KG1 (cell line): ENCODE data around the gene FOXJ1.

Experiments
- DNase-seq: peaks from one replicate; lab custom pipeline; 2025; lab: John Stamatoyannopoulos, UW

Gene FOXJ1

DNA sequence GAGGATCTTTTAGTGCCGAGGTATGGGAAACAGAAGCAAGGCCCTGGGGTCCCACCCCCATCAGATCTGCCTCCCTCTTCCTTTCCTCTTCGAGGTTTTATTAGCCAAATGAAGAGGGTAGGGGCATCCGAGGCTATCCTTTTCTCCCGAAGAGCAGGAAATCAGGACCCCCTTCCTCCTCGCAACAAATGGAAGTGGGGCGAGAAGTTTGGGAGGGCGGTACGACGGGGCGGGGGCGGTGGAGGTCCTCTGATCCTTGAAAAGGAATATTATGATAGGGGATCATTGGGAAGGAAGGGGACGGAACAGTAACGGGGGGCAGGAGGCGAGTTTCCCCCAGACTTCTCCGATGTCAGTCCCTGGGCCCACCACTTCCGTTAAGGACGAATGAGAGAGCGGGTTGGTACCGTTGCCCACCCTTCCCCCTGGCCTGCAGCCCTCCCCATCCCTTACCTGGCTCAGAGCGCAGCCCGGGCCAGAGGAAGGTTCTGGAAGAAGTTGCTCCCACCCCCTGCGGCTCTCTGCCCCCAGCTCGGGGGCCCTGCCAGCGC is 309 bp downstream of the FOXJ1 start:
- DNase-seq: no peak

- no peak for DNase-seq
Measured at GRCh38 chr17:76139801-76140660, 1.0 kb downstream of the FOXJ1 start.

- no peak for DNase-seq
Measured at GRCh38 chr17:76138896-76139752, 1.9 kb downstream of the FOXJ1 start.

DNA sequence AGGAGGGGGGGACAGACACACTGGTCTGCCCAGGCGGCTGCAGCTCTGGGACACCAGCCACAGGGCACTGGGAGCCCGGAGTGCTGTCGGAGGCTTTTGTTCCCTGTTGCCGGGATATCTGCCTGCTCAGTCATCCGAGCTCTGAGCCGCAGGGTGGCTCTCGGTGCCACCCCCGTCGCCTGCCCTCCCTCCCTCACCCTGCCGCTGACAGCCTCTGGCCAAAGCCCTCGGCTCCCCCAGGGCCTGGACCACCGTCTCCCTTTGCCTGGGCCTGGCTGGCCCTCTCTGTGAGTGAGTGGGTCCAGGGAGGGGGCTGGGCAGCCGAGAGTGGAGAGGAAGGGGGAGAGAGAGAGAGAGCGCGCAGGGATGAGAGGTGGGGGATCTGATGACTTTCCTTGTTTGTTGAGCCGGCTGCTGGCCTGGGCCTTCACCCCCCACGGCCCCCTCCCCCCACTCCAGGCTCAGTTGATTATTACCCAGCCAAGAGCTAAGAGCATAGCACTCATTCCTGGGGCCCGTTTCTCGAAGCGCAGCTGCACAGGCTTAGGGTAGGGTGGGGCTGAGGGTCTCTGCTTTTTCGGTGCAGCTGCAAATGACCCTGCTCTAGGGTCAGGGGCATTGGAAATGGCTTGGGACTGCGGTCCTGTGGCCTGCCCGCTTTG is 2.7 kb downstream of the FOXJ1 start:
- no peak for DNase-seq

DNA sequence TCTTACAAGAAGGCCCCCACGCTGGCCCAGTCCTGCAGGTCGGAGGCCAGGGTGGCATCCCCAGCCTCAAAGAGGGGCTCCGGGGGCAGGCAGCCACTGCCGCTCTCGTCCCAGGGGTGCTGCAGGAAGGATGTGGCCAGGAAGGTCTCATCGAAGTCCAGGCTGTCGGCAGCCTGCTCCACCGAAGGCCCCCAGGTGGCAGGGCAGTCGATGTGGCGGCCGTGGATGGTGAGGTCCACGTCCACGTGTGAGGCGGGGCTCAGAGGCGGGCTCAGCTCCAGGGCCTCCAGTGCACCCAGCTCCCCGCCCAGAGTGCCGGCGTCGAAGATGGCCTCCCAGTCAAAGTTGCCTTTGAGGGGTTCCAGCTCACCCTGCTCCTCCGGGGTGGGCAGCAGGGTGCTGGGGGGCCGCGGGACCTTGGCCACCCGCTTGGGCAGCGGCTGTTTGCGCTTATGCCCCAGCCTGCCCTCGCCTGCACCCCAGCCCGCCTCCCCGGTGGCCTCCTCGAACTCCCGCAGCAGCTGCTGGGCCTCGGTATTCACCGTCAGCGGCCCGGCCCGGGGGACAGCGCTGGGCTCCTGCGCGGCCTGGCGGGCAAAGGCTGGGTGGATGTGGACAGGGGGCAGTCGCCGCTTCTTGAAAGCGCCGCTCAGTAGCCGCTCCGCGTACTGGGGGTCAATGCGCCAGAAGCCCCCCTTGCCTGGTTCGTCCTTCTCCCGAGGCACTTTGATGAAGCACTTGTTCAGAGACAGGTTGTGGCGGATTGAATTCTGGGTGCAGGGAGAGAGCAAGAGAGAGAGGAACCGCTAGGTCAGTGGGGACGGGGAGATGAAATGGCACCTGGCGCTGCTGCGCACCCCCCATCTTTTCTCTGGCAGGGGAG is 3.5 kb downstream of the FOXJ1 start:
- DNase-seq: no peak

GRCh38 chr17:76137001-76137350 is 4.1 kb downstream of the FOXJ1 start:
- DNase-seq: no peak

DNA sequence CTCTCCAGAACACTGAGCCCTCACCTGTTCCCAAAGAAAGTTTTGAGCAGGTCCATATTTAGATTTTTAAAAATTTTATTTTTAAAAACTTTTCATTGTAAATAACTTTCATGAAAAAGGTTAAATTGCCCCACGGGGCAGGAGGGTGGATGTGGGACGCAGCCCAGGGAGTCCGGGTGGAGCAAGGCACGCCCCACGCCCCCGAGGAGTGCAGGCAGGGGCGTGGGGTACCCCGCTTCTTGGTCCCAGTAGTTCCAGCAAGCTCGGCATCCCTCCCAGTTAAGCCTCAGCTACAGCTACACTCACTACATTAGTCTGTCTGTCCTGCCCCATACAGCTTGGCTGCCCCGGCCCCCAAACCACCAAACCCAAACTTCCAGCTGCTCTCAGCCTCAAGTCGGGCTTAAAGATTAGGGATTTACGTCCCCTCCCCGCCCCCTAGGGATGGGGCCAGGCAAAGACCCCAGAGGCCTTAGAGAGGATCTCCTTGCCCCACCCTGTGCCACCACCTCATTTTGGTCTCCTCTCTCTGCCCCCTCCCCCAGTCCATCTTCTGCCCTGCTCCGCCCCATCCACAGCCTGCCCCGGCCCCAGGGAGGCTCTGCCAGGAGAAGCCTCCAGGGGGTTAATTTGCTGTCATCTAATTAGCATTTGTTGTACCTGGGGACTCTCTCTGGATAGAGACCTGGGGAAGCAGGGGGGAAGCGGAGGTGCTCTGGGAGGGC is 4.6 kb downstream of the FOXJ1 start:
- DNase-seq: no peak

DNA sequence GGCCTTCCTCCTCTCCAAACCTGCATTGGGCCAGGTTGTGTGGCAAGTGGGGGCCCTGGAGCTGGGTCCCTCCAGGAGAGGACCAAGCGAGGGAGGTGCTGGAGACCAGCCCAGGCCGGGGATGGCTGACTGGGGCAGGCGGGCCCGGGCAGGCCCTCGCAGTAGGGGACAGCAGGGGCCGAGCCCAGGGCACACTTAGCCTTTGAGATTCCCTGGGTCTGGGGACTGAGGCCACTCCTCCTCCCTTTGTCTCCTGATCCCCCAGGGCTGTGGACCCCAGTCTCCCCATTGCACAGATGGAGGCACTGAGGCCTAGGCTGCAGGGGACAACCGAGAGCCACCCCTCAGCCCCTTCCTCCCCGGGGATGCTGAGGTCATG is 5.2 kb downstream of the FOXJ1 start:
- no peak for DNase-seq

DNA sequence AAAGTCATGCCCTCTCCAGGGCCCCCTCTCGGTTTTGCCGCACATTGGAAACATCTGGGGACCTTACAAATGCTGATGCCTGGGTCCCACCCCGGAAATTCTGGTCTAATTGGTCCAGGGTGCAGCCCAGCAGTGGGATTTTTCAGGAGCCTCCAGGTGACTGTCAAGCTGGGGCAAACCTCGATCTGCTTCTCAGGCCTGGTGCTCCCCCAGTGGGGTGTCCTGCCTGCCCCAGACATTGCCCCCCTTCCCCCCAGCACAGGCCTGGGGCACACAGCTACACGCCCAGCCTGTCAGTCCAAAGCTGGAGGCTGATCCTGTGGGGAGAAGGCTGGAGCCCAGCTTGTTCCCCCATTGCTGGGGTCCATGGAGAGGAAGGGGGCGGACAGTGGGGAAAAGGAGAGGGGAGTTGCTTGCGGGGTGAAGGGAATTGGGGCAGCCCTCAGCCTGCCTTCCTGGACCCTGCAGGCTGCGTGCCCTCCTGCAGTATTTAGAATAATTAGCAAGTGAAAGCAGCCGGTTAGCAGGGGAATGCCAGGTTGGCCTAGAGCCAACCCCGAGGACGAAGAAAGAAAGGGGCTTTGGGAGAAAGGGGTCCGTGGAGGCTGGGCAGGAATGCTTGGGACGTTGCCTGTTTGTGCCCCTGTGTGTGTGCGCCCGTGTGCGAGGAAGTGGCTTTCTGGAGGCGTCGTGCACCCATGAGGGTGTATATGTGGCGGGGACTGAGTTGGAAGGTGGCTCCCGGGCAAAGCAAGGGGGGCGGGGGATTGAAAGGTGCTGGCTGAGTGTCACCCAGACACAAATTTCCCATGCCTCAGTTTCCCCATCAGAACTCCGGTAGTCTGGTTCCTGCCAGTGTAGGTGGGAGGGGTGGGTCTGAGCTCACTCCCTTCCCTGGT is 5.9 kb downstream of the FOXJ1 start:
- DNase-seq: no peak

- DNase-seq: no peak
Measured at GRCh38 chr17:76132574-76133338, 8.3 kb downstream of the FOXJ1 start.

GRCh38 chr17:76131692-76132573 is 9.1 kb downstream of the FOXJ1 start:
- no peak for DNase-seq

DNA sequence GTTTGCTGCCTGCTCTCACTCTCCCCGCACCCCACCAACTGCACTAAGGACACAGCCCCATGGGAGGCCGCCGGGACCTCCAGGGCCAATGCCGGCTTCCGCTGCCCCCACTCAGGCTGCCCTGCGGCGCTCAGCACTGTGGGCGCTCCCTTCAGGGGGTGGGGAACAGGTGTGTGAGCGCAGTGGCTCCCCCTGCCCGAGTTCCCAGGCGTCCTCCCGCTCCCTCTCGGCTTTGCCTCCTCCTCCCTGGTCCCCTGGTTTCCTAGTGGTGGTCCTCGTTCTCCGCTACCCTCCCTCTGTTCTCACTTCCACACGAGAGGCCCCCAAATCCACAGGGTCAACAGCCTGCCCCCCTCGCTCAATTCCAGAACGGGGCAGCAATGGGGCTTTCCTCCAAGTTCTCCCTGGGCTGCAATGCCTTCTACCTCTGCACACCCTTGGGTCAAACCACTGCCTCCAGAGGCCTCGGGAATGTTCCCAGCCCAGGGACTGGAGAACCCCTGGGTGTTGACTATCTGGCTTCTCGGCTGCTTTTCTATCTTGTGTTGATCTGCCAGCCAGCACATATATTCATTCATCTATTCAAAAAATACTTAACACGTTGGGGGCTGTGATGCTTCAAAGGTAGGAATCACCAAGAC is 9.9 kb downstream of the FOXJ1 start:
- no peak for DNase-seq

GRCh38 chr17:76130473-76130872 is 10.6 kb downstream of the FOXJ1 start:
- no peak for DNase-seq

DNA sequence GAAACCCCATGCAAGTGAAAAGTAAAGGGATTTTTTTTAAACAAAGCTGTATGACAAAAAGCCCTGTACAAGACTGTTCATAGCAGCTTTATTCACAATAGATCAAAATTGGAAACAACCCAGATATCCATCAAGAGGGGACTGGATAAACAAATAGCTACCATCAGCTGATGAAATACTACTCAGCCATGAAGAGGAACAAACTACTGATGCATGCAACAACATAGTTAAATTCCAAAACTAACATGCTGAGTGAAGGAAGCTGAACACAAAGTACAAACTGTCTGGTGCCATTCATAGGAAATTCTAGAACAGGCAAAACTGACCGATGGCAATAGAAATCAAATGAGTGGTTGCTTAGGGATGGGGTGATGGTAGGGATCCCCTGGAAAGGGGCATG is 15.1 kb downstream of the FOXJ1 start:
- DNase-seq: no peak

GRCh38 chr17:76125391-76125675 is 15.7 kb downstream of the FOXJ1 start:
- no peak for DNase-seq

GRCh38 chr17:76124582-76125390 is 16.3 kb downstream of the FOXJ1 start:
- no peak for DNase-seq
